SK-N-SH (cell line): ENCODE measurements around the gene TMEM87B. TPM values are rescaled to one million over a fixed set of nuclear protein-coding genes. Genes with fewer than 3 reads are reported as not detected.

Experiments used
- CTCF ChIA-PET: fragments of 300-600, 350-600 bp; formaldehyde crosslinking; extraction: SDS; loops from one replicate; lab custom pipeline; 2021; lab: Yijun Ruan, JAX
- POLR2A ChIA-PET: fragments of 350-600 bp; sonication (Branson Sonifier 250); formaldehyde crosslinking; extraction: SDS; loops from one replicate; lab custom pipeline; 2020; ENCODE audit warnings: antibody characterized with exemption, inconsistent platforms; lab: Yijun Ruan, JAX
- DNase-seq: peaks from one replicate; pipeline ENCODE4 v3.0.0; 2012
- H2AFZ ChIP-seq: fragments of 200-600 bp; sonication (generic); 2 replicates; pipeline ENCODE4 v1.8.1; 2016; ENCODE audit warnings: antibody characterized with exemption, mild to moderate bottlenecking, low read depth
- H3F3A ChIP-seq: fragments of 200-600 bp; sonication (generic); replicated peaks from 2 replicates; pipeline ENCODE3; 2016; ENCODE audit warnings: antibody characterized with exemption, mild to moderate bottlenecking; ENCODE audit not compliant: insufficient read depth
- H3K27ac ChIP-seq, 2 experiments: fragments of 200-500 bp in 1 of 2; fragments of 200-600 bp in 1 of 2; sonication (Bioruptor generic) in 1 of 2; sonication (generic), shearing (Covaris generic) in 1 of 2; 2 replicates each; pipeline versions ENCODE4 v1.5.1 to v1.6.1; 2014 to 2016; ENCODE audit warnings: low read depth in 2 of 2, inconsistent platforms in 1 of 2, low read length in 1 of 2, mild to moderate bottlenecking in 1 of 2, mixed read lengths in 1 of 2
- H3K27me3 ChIP-seq: fragments of 200-600 bp; sonication (generic), shearing (Covaris generic); 2 replicates; pipeline ENCODE4 v1.6.1; 2016; ENCODE audit warnings: mixed run types; ENCODE audit not compliant: insufficient read depth
- H3K36me3 ChIP-seq, 2 experiments: fragments of 200-500 bp in 1 of 2; fragments of 200-600 bp in 1 of 2; sonication (Bioruptor generic) in 1 of 2; sonication (generic) in 1 of 2; replicated peaks in 1 of 2; 2 replicates each; pipeline versions ENCODE3 to v1.5.1; 2014 to 2016; ENCODE audit warnings: low read length in 1 of 2, mild to moderate bottlenecking in 1 of 2; ENCODE audit not compliant: insufficient read depth in 2 of 2, control insufficient read depth in 1 of 2
- H3K4me1 ChIP-seq, 2 experiments: fragments of 200-500 bp in 1 of 2; fragments of 200-600 bp in 1 of 2; sonication (Bioruptor generic) in 1 of 2; sonication (generic), shearing (Covaris generic) in 1 of 2; 2 replicates each; pipeline versions ENCODE4 v1.5.1 to v1.6.1; 2014 to 2016; ENCODE audit warnings: low read depth in 1 of 2, low read length in 1 of 2, mixed run types in 1 of 2; ENCODE audit not compliant: insufficient read depth in 2 of 2, control insufficient read depth in 1 of 2
- H3K4me2 ChIP-seq: fragments of 200-600 bp; sonication (generic), shearing (Covaris generic); 2 replicates; pipeline ENCODE4 v1.6.1; 2017; ENCODE audit warnings: mixed run types
- H3K4me3 ChIP-seq, 2 experiments: fragments of 200-500 bp in 1 of 2; fragments of 200-600 bp in 1 of 2; sonication (Bioruptor generic) in 1 of 2; sonication (generic), shearing (Covaris generic) in 1 of 2; 2 replicates each; pipeline versions ENCODE4 v1.5.1 to v1.8.1; 2014 to 2016; ENCODE audit warnings: low read depth in 2 of 2, inconsistent platforms in 1 of 2, low read length in 1 of 2, mild to moderate bottlenecking in 1 of 2, mixed read lengths in 1 of 2, moderate library complexity in 1 of 2
- H3K79me2 ChIP-seq: fragments of 200-600 bp; sonication (generic); 2 replicates; pipeline ENCODE4 v1.8.1; 2017; ENCODE audit warnings: mild to moderate bottlenecking; ENCODE audit not compliant: insufficient read depth
- H3K9ac ChIP-seq: fragments of 200-600 bp; sonication (generic); 2 replicates; pipeline ENCODE4 v1.6.1; 2017; ENCODE audit warnings: mixed run types
- H3K9me2 ChIP-seq: fragments of 200-600 bp; sonication (generic); 2 replicates; pipeline ENCODE4 v1.6.1; 2017; ENCODE audit warnings: mixed run types
- H3K9me3 ChIP-seq: fragments of 200-600 bp; sonication (generic); 2 replicates; pipeline ENCODE4 v1.6.1; 2017; ENCODE audit warnings: mixed run types, mild to moderate bottlenecking, moderate library complexity
- H4K20me1 ChIP-seq: fragments of 200-600 bp; sonication (generic); 2 replicates; pipeline ENCODE4 v1.6.1; 2017; ENCODE audit warnings: mild to moderate bottlenecking, mixed run types; ENCODE audit not compliant: insufficient read depth
- CHD2 ChIP-seq: fragments of 150-350 bp; IDR thresholded peaks from 2 replicates; pipeline ENCODE4 v1.6.1; 2018; ENCODE audit warnings: low read length; ENCODE audit not compliant: partially characterized antibody
- FOXJ3 ChIP-seq: sonication (generic); formaldehyde crosslinking; IDR thresholded peaks from 2 replicates; pipeline ENCODE4 v1.5.1; 2020; ENCODE audit warnings: mild to moderate bottlenecking, missing genetic modification reagents
- FOXM1 ChIP-seq: IDR thresholded peaks from 2 replicates; pipeline ENCODE4 v1.4.0; 2012; ENCODE audit warnings: low read depth, mild to moderate bottlenecking
- MAX ChIP-seq: IDR thresholded peaks from 2 replicates; pipeline ENCODE4 v1.4.0; 2012; ENCODE audit warnings: low read depth
- NFIC ChIP-seq: IDR thresholded peaks from 2 replicates; pipeline ENCODE4 v1.4.0; 2012; ENCODE audit warnings: borderline replicate concordance
- NRF1 ChIP-seq: IDR thresholded peaks from 2 replicates; pipeline ENCODE4 v1.6.1; 2012; ENCODE audit warnings: low read depth, mild to moderate bottlenecking, low read length
- RCOR1 ChIP-seq: fragments of 150-350 bp; IDR thresholded peaks from 2 replicates; pipeline ENCODE4 v1.6.1; 2017; ENCODE audit warnings: antibody characterized with exemption, low read length
- RXRA ChIP-seq: IDR thresholded peaks from 2 replicates; pipeline ENCODE4 v1.4.0; 2012; ENCODE audit warnings: low read depth, mild to moderate bottlenecking, borderline replicate concordance
- WGBS: methylation state at CpG from one replicate; pipeline ENCODE4 v1.1.6; 2017; ENCODE audit warnings: low lambda C conversion rate; 5-methylcytosine and 5-hydroxymethylcytosine counted together
- polyA plus RNA-seq, 3 experiments: library from polyadenylated mRNA; depleted of rRNA; stranded (reverse); fragments of >200 nt; gene quantifications; 2 replicates each; pipeline ENCODE4 v1.2.3, GENCODE V29; 2012
- TF ChIP-seq, protein P1 (sequence below): IDR thresholded peaks from 2 replicates; pipeline ENCODE4 v1.4.0; 2012; ENCODE audit warnings: low read depth, borderline replicate concordance
- TF ChIP-seq, protein P2 (sequence below): IDR thresholded peaks from 2 replicates; pipeline ENCODE4; 2012

Gene TMEM87B
- polyA plus RNA-seq, 1 of the 3 experiments (the other 2 are of a cell fraction): 7.9 TPM

- 0 out of 2 replicates have a peak, but pooled peaks cover 3% of the 10 kb centered on the region for H4K20me1 ChIP-seq
- H2AFZ ChIP-seq: no peak overlapping the region
- no peak overlapping the region for H3K27ac ChIP-seq
- no peak overlapping the region for H3K9ac ChIP-seq
- TF ChIP-seq, protein P1, sequence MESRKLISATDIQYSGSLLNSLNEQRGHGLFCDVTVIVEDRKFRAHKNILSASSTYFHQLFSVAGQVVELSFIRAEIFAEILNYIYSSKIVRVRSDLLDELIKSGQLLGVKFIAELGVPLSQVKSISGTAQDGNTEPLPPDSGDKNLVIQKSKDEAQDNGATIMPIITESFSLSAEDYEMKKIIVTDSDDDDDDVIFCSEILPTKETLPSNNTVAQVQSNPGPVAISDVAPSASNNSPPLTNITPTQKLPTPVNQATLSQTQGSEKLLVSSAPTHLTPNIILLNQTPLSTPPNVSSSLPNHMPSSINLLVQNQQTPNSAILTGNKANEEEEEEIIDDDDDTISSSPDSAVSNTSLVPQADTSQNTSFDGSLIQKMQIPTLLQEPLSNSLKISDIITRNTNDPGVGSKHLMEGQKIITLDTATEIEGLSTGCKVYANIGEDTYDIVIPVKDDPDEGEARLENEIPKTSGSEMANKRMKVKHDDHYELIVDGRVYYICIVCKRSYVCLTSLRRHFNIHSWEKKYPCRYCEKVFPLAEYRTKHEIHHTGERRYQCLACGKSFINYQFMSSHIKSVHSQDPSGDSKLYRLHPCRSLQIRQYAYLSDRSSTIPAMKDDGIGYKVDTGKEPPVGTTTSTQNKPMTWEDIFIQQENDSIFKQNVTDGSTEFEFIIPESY: no peak
- TF ChIP-seq RXRA (no peak), NRF1 (no peak)
- POLR2A ChIA-PET: no interaction called here
- no peak overlapping the region for H3K4me3 ChIP-seq
- CTCF ChIA-PET: no interaction called here
- no peaks in the 10 kb centered on the region; the same call in 1 of the 2 replicates for H3K79me2 ChIP-seq
- no peaks in the 10 kb centered on the region for H3K27me3 ChIP-seq
- DNase-seq: no peak
- H3F3A ChIP-seq: no peaks in the 10 kb centered on the region
- H3K4me2 ChIP-seq: no peak overlapping the region
- no peaks in the 10 kb centered on the region for H3K9me2 ChIP-seq
- no peaks in the 10 kb centered on the region for H3K9me3 ChIP-seq
- H3K4me1 ChIP-seq: no peaks in the 10 kb centered on the region
- WGBS: 98% methylated on average over 4 of the region's 4 CpGs
- H3K36me3 ChIP-seq: peaks cover 85 to 88% of the 10 kb centered on the region in 2 experiments
These were observed 29.8 kb downstream of the TMEM87B start for GRCh38 chr2:112084689-112085374.

DNA sequence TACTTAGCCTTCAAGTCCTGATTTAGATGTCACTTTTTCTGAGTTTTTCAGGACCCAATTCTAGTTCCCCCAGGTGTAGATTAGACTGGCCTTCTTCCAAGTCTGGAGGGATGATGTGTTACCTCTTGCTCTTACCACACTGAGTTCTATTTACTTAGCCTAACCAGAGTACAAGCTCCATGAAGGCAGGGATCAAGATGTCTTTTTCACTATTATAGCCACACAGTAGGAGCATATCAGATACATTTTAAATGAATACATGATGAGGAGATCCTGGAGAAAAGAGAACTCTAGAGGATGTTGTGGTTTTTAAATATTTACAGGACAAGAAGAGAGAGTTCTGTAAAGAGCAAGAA is 30.3 kb downstream of the TMEM87B start:
- CTCF ChIA-PET: no interaction called here

More for the DNA sequence above, 30.3 kb downstream of the TMEM87B start:
- Histone ChIP-seq H3K27me3 (no peaks in the 10 kb centered on the region), H3K79me2 (no peaks in the 10 kb centered on the region; the same call in 1 of the 2 replicates), H4K20me1 (0 out of 2 replicates have a peak, but pooled peaks cover 3% of the 10 kb centered on the region), H3K27ac (no peak overlapping the region), H3K4me1 (no peaks in the 10 kb centered on the region), H3K4me2 (no peak overlapping the region), H3F3A (no peaks in the 10 kb centered on the region), H2AFZ (no peak overlapping the region), H3K36me3 (peaks cover 89 to 90% of the 10 kb centered on the region in 2 experiments), H3K9me2 (no peaks in the 10 kb centered on the region), H3K9ac (no peak overlapping the region), H3K4me3 (no peak overlapping the region), H3K9me3 (no peaks in the 10 kb centered on the region)
- TF ChIP-seq, protein P2, sequence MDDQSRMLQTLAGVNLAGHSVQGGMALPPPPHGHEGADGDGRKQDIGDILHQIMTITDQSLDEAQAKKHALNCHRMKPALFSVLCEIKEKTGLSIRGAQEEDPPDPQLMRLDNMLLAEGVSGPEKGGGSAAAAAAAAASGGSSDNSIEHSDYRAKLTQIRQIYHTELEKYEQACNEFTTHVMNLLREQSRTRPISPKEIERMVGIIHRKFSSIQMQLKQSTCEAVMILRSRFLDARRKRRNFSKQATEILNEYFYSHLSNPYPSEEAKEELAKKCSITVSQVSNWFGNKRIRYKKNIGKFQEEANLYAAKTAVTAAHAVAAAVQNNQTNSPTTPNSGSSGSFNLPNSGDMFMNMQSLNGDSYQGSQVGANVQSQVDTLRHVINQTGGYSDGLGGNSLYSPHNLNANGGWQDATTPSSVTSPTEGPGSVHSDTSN: no peak
- TF ChIP-seq CHD2 (no peak), FOXM1 (no peak), MAX (no peak), RCOR1 (no peak), NFIC (no peak), FOXJ3 (no peak)
- TF ChIP-seq, protein P1: no peak
- DNase-seq: no peak
- POLR2A ChIA-PET: no interaction called here
